HCT116 (cell line): ENCODE results near the gene METTL21C.

Experiments
- CEBPB ChIP-seq: IDR thresholded peaks from 2 replicates; pipeline ENCODE4 v1.6.1; 2012; ENCODE audit warnings: low read depth
- CTCF ChIP-seq, 3 experiments: fragments of 200-600 bp in 1 of 3; sonication (generic) in 1 of 3; IDR thresholded peaks in 2 of 3; conservative IDR thresholded peaks in 1 of 3; 2 replicates each; pipeline ENCODE4 v1.5.1; 2012 to 2017; ENCODE audit warnings: low read depth in 2 of 3, low read length in 2 of 3, antibody characterized with exemption in 1 of 3, borderline replicate concordance in 1 of 3, control low read depth in 1 of 3, mild to moderate bottlenecking in 1 of 3, mixed read lengths in 1 of 3, mixed run types in 1 of 3, moderate library complexity in 1 of 3; ENCODE audit not compliant: insufficient read depth in 1 of 3
- EZH2 ChIP-seq: fragments of 200-600 bp; sonication (generic); IDR thresholded peaks from 2 replicates; pipeline ENCODE4 v1.6.1; 2017; ENCODE audit warnings: antibody characterized with exemption, mixed run types
- EZH2phosphoT487 ChIP-seq: fragments of 200-600 bp; IDR thresholded peaks from 2 replicates; pipeline ENCODE4 v1.6.1; 2018; ENCODE audit warnings: antibody characterized with exemption, borderline replicate concordance
- POLR2AphosphoS5 ChIP-seq: IDR thresholded peaks from 2 replicates; pipeline ENCODE4 v1.6.1; 2011; ENCODE audit warnings: mild to moderate bottlenecking, low read depth, low read length, moderate library complexity
- SP1 ChIP-seq: IDR thresholded peaks from 2 replicates; pipeline ENCODE4 v1.6.1; 2012; ENCODE audit warnings: low read depth
- SRF ChIP-seq: IDR thresholded peaks from 2 replicates; pipeline ENCODE4 v1.6.1; 2012; ENCODE audit warnings: low read depth
- ZBTB33 ChIP-seq: IDR thresholded peaks from 2 replicates; pipeline ENCODE4 v1.6.1; 2011; ENCODE audit warnings: mild to moderate bottlenecking, low read length, moderate library complexity; ENCODE audit not compliant: insufficient replicate concordance; ENCODE audit errors: extremely low read depth
- TF ChIP-seq, protein P1 (sequence below): IDR thresholded peaks from 2 replicates; pipeline ENCODE4 v1.6.1; 2012

GRCh38 chr13:102724923-102725322, 30.1 kb upstream of the METTL21C start:
- TF ChIP-seq CTCF (IDR thresholded peaks at IDR 0.05 in 2 of 3, conservative IDR thresholded peaks at IDR 0.05 in 1 of 3; ENCODE audit: borderline replicate concordance in 1 of 3, insufficient read depth in 1 of 3, low read depth in 2 of 3, low read length in 2 of 3), result peak; percentile 51 to 64 (median 51); a peak in 5 of 6 replicates
- TF ChIP-seq POLR2AphosphoS5, result no peak
- TF ChIP-seq EZH2phosphoT487, result no peak
- TF ChIP-seq, protein P1, sequence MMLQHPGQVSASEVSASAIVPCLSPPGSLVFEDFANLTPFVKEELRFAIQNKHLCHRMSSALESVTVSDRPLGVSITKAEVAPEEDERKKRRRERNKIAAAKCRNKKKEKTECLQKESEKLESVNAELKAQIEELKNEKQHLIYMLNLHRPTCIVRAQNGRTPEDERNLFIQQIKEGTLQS, result no peak
- TF ChIP-seq CEBPB, result no peak
- TF ChIP-seq EZH2, result no peak
- no peak for TF ChIP-seq SRF
- no peak for TF ChIP-seq SP1
- no peak for TF ChIP-seq ZBTB33
